GM12865 (cell line): Measurements from ENCODE around the gene ADCY5.

Experiments used
- DNase-seq: peaks from one replicate; pipeline ENCODE4 v3.0.0; 2010; ENCODE audit warnings: low read depth
- H3K4me3 ChIP-seq: 2 replicates; pipeline ENCODE4 v1.5.1; 2011; ENCODE audit warnings: mild to moderate bottlenecking, low read depth, low read length, control low read depth
- TF ChIP-seq, protein P1 (sequence below): IDR thresholded peaks from 2 replicates; pipeline ENCODE4 v1.5.1; 2011; ENCODE audit warnings: low read length, control low read depth, low read depth, inconsistent platforms; ENCODE audit not compliant: insufficient read depth; ENCODE audit errors: missing control alignments

Gene ADCY5

GRCh38 chr3:123442908-123443307 is 6.0 kb downstream of the ADCY5 start:
- no peak overlapping the region for H3K4me3 ChIP-seq
- DNase-seq, result no peak
- TF ChIP-seq, protein P1, sequence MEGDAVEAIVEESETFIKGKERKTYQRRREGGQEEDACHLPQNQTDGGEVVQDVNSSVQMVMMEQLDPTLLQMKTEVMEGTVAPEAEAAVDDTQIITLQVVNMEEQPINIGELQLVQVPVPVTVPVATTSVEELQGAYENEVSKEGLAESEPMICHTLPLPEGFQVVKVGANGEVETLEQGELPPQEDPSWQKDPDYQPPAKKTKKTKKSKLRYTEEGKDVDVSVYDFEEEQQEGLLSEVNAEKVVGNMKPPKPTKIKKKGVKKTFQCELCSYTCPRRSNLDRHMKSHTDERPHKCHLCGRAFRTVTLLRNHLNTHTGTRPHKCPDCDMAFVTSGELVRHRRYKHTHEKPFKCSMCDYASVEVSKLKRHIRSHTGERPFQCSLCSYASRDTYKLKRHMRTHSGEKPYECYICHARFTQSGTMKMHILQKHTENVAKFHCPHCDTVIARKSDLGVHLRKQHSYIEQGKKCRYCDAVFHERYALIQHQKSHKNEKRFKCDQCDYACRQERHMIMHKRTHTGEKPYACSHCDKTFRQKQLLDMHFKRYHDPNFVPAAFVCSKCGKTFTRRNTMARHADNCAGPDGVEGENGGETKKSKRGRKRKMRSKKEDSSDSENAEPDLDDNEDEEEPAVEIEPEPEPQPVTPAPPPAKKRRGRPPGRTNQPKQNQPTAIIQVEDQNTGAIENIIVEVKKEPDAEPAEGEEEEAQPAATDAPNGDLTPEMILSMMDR, result no peak

DNA sequence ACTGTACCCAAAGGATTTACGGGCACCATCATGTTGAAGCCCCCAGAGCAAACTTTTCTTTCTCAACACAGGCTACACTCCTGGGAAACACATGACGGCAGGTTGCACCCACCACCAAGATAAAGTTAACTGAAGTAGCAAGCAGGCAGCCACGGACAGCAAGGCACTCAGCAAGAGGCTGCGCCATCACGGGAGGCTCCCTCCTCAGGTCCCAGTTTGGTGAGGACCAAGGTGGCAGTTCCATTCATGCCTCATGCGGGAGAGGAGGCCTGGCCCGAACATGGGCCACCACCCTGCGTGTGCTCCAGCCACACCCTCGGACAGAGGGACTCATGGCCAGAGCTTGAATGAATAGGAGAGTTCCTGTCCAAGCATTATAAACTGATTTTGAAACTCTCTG is 6.8 kb downstream of the ADCY5 start:
- TF ChIP-seq, protein P1, result no peak
- H3K4me3 ChIP-seq, result no peak overlapping the region

GRCh38 chr3:123439806-123440580 is 8.9 kb downstream of the ADCY5 start:
- no peak for DNase-seq
- TF ChIP-seq, protein P1, result no peak
- H3K4me3 ChIP-seq, result no peak overlapping the region

More for the DNA sequence above, 6.8 kb downstream of the ADCY5 start:
- DNase-seq, result no peak

- TF ChIP-seq, protein P1, result no peak
- DNase-seq, result no peak
- H3K4me3 ChIP-seq, result no peak overlapping the region
These were observed 15.9 kb downstream of the ADCY5 start for GRCh38 chr3:123432832-123433523.

DNA sequence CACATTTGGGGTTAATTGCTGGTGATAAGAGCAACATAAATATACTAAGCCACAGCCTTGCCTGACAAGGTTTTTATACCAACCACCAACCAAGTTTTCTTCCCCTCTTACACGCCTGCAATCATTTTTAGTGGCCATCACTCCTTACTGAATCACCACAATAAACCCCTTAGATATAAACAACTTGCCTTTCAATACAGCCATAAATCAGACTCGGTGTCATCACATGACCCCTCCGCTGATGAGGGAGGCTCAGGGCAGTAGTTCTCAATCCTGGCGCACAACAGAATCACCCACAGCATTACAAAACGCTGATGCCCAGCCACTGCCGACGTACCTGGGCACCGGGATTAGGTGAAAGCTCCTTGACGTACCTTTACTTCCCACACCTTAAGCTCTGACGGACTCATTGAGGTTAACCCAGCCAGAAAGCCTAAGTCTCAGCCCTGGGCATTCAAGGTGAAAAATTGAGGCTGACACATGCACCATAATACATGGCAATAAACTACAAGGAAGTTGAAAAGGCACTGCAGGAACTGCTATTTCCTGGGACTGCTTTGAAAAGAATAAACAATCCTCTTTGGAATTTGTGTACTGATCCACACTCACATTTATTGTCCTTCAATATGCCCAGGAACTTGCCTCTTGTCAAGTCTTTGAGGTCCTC is 17.1 kb downstream of the ADCY5 start:
- no peak overlapping the region for H3K4me3 ChIP-seq
- TF ChIP-seq, protein P1, result no peak
- DNase-seq, result no peak

DNA sequence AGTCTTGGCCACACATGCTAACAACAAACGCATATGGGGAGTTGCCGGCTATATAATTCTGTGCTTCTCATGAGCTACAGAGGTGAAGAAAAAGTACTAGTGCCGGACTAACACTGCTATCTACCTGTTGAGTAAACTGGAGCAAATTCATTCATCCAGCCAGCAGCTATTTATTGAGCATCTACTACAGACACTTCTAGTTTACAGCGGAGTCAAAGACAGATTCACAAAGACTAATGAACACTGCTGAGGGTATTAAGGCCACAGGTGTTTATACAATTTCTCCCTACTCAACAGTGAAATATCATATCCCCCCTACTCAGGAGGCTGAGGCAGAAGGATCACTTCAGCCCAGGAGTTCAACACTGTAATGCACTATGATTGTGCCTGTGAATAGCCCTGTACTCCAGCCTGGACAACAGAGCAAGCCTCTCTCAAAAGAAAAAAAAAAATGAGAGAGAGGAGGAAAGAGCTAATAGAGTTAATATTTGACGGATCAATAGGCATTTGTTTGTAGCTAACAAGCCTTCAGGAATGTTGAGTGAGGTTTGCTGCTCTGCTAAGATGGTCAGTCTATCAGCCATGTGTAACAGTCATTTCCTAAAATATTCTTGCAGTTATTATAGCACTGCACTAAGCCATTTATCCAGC is 17.8 kb downstream of the ADCY5 start:
- TF ChIP-seq, protein P1, result no peak
- H3K4me3 ChIP-seq, result no peak overlapping the region
- no peak for DNase-seq
